Esophagus mucosa (tissue), 1 donor: ENCODE data around the gene CNOT1. TPM values are rescaled to one million over a fixed set of nuclear protein-coding genes. Genes with fewer than 3 reads are reported as not detected.
"Not testable (repeated sequence)": the region's sequence is repeated elsewhere in the genome, so short reads cannot be mapped to it uniquely, and the experiment has no call there.

Experiments used
- ATAC-seq: fragments of 200-7000 bp; cut with Tn5 transposase; one replicate; pipeline ENCODE4 v1.9.1; 2020
- total RNA-seq: library from RNA; stranded (reverse); gene quantifications from one replicate; pipeline ENCODE4 v1.2.4, GENCODE V29; 2023
- donor health status: DM: yes; HTN: yes; CAD: no.

The CNOT1 gene
- total RNA-seq, 1 donor from 2014 or later, result 196 TPM

- peak; percentile 89 for ATAC-seq
These were observed 8.8 kb upstream of the CNOT1 start for GRCh38 chr16:58638148-58639036.

DNA sequence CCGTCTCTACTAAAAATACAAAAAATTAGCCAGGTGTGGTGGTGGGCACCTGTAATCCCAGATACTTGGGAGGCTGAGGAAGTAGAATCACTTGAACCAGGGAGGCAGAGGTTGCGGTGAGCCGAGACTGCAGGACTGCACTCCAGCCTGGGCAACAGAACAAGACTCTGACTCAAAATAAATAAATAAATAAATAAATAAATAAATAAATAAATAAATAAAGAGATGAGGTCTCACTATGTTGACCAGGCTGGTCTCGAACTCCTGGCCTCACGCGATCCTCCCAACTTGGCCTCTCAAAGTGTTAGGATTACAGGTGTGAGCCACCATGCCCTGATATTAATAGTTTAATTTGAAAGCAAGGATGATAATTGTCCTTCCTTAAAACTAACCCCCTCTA, 7.4 kb upstream of the CNOT1 start:
- not testable (repeated sequence) for ATAC-seq

DNA sequence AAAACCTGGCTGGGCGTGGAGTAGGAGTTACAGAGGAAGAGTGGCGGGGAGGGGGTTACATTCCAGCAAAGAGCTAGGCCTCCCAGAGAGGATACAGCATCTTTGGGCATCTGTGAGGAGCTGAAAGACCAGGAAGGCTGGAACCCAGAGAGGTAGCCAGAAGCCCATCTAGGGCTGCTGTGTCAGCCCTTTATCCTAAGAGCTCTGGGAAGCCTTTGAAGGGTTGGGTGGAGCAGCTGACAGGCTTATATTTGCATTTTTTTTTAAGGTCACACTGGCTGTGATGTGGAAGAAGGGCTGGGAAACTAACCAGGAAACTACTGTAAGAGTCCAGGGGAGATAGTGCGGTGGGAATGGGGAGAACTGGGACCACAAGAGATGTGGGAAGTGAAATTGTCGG, 6.8 kb upstream of the CNOT1 start:
- peak; percentile 51 for ATAC-seq

- ATAC-seq, result no peak
These were observed 5.9 kb upstream of the CNOT1 start for GRCh38 chr16:58635502-58635901.

DNA sequence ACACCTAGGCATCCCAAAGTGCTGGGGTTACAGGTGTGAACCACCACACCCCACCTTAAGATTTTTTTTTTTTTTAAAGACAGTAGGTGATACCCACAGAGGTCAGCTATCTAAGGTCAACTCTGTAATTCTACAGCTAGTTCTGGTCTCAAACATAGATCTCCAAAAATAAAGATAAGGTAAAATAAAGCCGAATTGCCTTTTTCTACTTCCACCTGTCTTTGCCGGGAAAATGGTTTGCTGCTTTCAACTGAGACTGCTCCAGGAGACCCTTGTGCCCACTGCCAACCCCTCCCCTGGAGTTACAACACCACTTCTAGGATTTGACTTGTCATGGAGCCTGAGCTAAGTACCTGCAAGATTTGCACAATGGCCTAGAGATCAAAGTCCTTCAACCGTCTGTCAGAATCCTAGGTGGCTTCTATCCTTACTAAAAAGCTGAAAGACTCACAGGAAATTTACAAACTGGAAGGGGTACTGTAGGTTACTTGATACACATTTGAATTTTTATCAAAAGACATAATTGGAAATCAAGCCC, 4.7 kb upstream of the CNOT1 start:
- no peak for ATAC-seq

- peak; percentile 43 for ATAC-seq
These were observed 537 bp downstream of the CNOT1 start for GRCh38 chr16:58628845-58629732.

DNA sequence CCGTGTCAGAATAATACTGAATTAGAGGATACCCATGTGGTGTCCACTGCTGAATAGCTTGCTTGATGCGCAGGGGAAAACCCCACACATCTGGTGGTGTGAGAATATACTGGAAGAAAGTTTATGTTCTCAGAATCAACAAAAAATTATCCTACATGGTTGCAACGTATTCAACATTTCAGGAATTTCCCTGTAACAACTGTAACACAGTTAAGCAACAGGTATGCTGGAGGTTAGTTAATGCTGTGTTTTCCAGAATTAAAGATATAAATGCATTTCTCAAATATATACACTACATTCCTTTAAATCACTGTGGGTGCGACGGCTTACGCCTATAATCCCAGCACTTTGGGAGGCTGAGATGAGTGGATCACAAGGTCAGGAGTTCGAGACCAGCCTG, 5.4 kb downstream of the CNOT1 start:
- no peak for ATAC-seq

- peak; percentile 82 for ATAC-seq
These were observed 9.2 kb downstream of the CNOT1 start for GRCh38 chr16:58620396-58620795.

DNA sequence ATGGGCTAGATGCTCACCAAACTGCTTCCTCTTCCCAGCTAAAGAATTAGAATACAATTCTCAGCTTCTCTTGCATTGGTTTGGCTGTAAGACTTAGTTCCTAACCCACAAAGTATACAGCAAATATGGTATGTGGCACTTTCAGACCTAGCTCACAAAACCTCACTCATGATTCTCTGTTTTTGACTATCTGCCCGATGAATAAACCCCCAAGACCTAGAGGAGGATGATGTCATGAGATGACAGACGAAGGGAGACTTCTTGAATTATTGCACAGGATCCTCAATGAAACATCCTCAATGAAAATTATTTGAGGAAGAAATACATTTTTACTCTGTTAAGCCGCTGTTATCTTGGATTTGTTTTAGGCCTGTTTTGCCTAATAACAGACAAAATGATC, 14.3 kb downstream of the CNOT1 start:
- no peak for ATAC-seq

DNA sequence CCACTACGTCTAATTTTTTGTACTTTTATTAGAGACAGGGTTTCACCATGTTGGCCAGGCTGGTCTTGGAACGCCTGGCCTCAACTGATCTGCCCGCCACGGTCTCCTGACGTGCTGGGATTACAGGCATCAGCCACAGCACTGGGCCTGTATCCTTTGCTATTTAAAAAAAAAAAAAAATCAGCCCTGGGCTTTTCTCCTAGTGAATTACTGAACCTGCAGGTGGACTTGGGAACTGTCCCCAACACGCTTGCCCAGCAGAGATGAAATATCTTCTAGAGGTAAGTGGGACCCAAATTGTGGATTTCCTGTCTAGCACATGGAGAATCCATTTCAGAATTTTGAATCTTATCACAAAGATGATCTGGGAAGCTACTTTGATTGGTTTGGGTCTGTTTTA, 14.8 kb downstream of the CNOT1 start:
- no peak for ATAC-seq

DNA sequence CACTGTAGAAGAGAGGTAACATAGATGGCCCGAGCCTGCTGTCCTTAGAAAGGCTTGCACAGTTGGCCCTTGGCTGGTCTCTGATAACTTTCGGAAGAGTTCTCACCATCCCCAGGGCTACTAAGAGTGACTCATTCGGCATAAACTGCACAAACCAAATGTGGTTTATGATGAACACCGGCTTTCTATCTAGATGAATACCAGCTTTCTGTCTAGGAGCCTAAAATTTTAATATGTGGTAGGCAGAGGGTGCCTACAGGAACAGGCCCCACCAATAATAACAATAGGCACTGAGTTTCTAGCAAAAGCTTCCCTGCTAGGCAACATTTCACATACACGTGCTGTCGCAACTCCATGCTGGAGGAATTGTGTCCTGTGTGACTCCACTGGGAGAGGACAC, 15.4 kb downstream of the CNOT1 start:
- no peak for ATAC-seq

DNA sequence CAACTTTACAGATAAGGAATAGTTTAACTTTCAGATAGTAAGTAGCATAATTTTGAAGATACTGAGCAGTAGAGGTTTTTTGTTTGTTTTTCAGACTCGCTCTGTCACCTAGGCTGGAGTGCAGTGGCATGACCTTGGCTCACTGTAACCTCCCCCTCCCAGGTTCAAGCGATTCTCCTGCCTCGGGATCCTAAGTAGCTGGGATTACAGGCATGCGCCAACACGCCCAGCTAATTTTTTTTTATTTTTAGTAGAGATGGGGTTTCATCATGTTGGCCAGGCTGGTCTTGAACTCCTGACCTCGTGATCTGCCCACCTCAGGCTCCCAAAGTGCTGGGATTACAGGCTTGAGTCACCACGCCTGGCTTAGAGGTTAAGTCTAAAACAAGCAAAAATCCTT, 16.7 kb downstream of the CNOT1 start:
- not testable (repeated sequence) for ATAC-seq

DNA sequence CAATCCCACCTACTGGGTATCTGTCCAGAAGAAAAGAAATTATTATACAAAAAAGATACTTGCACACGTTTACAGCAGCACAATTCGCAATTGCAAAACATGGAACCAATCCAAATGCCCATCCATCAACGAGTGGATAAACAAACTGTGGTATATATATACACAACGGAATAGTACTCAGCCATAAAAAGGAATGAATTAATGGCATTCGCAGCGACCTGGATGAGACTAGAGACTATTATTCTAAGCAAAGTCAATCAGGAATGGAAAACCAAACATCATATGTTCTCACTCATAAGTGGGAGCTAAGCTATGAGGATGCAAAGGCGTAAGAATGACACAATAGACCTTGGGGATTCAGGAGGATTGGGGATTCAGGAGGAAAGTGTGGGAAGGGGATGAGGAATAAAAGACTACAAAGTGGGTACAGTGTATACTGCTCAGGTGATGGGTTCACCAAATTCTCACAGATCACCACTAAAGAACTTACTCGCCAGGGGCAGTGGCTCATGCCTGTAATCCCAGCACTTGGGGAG, 21.0 kb downstream of the CNOT1 start:
- ATAC-seq, result no peak

- no peak for ATAC-seq
These were observed 24.1 kb downstream of the CNOT1 start for GRCh38 chr16:58605562-58605961.

GRCh38 chr16:58591083-58591482, 38.5 kb downstream of the CNOT1 start:
- ATAC-seq, result no peak

DNA sequence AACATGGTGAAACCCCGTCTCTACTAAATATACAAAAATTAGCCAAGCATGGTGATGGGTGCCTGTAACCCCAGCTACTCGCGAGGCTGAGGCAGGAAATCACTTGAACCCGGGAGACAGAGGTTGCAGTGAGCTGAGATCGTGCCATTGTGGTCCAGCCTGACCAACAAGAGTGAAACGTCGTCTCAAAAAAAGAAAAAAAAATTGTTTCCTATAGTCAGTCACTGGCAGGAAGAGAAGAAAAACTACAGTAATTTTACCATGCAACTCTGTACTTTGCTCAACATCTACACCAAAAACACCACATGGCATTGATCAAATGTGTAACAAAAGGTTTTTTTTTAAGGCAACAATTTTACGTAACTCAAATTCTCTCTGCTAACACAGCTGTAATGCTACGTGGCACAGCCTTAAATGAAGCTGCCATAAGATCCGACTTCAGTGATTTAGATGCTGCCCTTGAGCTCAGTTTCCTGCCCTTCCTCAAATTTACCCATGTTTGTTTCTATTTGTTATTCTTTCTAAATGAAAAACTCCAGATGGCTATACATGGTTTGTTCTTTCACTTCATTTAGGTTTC, 40.2 kb downstream of the CNOT1 start:
- ATAC-seq, result no peak

DNA sequence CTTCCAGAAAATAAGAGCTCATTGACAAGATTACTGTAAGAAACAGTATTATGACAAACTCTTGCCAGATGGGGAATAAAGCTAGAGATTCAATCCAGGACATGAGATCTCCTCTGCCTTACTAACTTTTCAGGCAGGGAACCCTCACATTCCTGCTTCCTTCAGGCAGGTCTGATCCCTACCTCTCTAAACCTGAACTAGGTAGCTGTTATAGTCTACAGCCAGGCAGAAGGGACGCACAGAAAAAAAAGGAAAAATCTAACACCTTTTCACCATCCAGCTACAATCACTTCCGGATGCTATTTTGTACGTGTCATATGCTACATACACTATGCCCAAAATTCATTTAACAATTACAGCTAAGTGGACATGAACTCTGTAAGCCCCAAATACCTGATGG, 41.2 kb downstream of the CNOT1 start:
- no peak for ATAC-seq

- no peak for ATAC-seq
These were observed 43.1 kb downstream of the CNOT1 start for GRCh38 chr16:58586340-58587030.

DNA sequence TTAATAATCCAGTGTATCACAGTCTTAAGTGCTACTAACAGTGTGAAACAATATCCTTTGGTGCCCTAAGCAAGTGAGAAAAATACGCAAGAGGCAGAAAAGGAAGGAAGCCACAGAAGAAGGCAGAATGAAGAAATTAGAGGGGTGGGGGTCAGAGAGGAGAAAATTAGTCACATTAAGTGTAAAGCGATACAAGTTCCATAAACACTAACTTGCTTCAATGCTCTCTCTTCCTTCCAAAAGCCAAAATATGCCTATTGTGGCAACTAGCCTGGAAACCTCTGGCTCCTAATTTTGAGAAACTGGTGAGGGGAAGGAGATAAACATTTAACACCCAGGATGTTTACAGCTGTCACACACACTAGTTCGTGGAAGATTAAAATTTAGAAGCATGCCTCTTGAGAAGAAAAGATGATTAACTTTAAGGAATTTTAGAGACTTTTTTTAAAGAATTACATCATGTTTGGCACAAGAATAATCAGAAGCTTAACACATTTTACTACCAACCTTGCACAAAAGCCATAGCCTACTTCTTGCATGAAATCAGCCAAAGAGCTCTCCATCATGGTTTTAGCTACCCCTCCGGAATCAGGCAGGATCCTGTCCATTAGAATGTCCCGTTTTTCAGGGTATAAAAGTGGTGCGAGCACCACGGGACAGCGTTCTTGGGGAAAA, 44.7 kb downstream of the CNOT1 start:
- no peak for ATAC-seq

- no peak for ATAC-seq
These were observed 46.5 kb downstream of the CNOT1 start for GRCh38 chr16:58582971-58583765.

- ATAC-seq, result no peak
These were observed 47.5 kb downstream of the CNOT1 start for GRCh38 chr16:58582133-58582532.
